Mesenchymal stem cell (in vitro differentiated cells and primary cell): Measurements from ENCODE around the gene USP24.

ENCODE experiments used
- DNase-seq: peaks from one replicate; pipeline ENCODE4 v3.0.0-alpha.2; 2013
- H2AFZ ChIP-seq: one replicate; pipeline ENCODE4 v1.6.1; 2013; ENCODE audit warnings: low read depth, mild to moderate bottlenecking, control low read depth, inconsistent platforms, low read length, moderate library complexity
- H2AK5ac ChIP-seq: 2 replicates; pipeline ENCODE4 v1.6.1; 2013; ENCODE audit warnings: low read length, moderate library complexity, mild to moderate bottlenecking, inconsistent platforms; ENCODE audit not compliant: severe bottlenecking
- H2BK120ac ChIP-seq: one replicate; pipeline ENCODE4 v1.6.1; 2013; ENCODE audit warnings: low read depth, mild to moderate bottlenecking, inconsistent platforms, low read length, moderate library complexity
- H2BK12ac ChIP-seq, 2 experiments: one replicate each; pipeline ENCODE4 v1.6.1; 2013; ENCODE audit warnings: inconsistent platforms in 2 of 2, low read length in 2 of 2, mild to moderate bottlenecking in 2 of 2, moderate library complexity in 2 of 2, control low read depth in 1 of 2
- H2BK15ac ChIP-seq: one replicate; pipeline ENCODE4 v1.6.1; 2013; ENCODE audit warnings: mild to moderate bottlenecking, low read depth, inconsistent platforms; ENCODE audit not compliant: poor library complexity, severe bottlenecking
- H2BK5ac ChIP-seq: 2 replicates; pipeline ENCODE4 v1.6.1; 2013; ENCODE audit warnings: low read depth, mild to moderate bottlenecking, low read length, control low read depth, inconsistent platforms; ENCODE audit not compliant: poor library complexity, severe bottlenecking
- H3K14ac ChIP-seq, 2 experiments: one replicate each; pipeline ENCODE4 v1.6.1; 2013; ENCODE audit warnings: inconsistent platforms in 2 of 2, low read length in 2 of 2, control low read depth in 1 of 2, mild to moderate bottlenecking in 1 of 2, moderate library complexity in 1 of 2
- H3K18ac ChIP-seq, 2 experiments: one replicate each; pipeline ENCODE4 v1.6.1; 2013; ENCODE audit warnings: inconsistent platforms in 2 of 2, low read length in 2 of 2, control low read depth in 1 of 2, low read depth in 1 of 2, mild to moderate bottlenecking in 1 of 2
- H3K23ac ChIP-seq, 2 experiments: one replicate each; pipeline ENCODE4 v1.6.1; 2013; ENCODE audit warnings: inconsistent platforms in 2 of 2, low read length in 2 of 2, mild to moderate bottlenecking in 2 of 2, moderate library complexity in 2 of 2, control low read depth in 1 of 2
- H3K27ac ChIP-seq: 2 replicates; pipeline ENCODE4 v1.5.1; 2013; ENCODE audit warnings: mild to moderate bottlenecking, moderate library complexity, low read length, control low read depth, inconsistent platforms; ENCODE audit not compliant: poor library complexity, severe bottlenecking
- H3K27me3 ChIP-seq, 2 experiments: 2 replicates each; pipeline versions ENCODE4 v1.6.1 to v1.7.0; 2013; ENCODE audit warnings: low read length in 2 of 2, mild to moderate bottlenecking in 2 of 2, moderate library complexity in 2 of 2, control low read depth in 1 of 2, inconsistent platforms in 1 of 2; ENCODE audit not compliant: control insufficient read depth in 1 of 2, insufficient read depth in 1 of 2
- H3K36me3 ChIP-seq, 2 experiments: 2 replicates each; pipeline versions ENCODE4 v1.6.1 to v1.7.0; 2013; ENCODE audit warnings: low read length in 2 of 2, control low read depth in 1 of 2, inconsistent platforms in 1 of 2, low read depth in 1 of 2, mild to moderate bottlenecking in 1 of 2; ENCODE audit not compliant: insufficient read depth in 2 of 2, control insufficient read depth in 1 of 2
- H3K4ac ChIP-seq, 2 experiments: one replicate each; pipeline ENCODE4 v1.6.1; 2013; ENCODE audit warnings: inconsistent platforms in 2 of 2, low read length in 2 of 2, mild to moderate bottlenecking in 2 of 2, moderate library complexity in 2 of 2, control low read depth in 1 of 2, low read depth in 1 of 2
- H3K4me1 ChIP-seq: 2 replicates; pipeline ENCODE4 v1.6.1; 2013; ENCODE audit warnings: low read depth, low read length, control low read depth; ENCODE audit not compliant: control insufficient read depth, insufficient read depth
- H3K4me2 ChIP-seq: 2 replicates; pipeline ENCODE4 v1.6.1; 2013; ENCODE audit warnings: low read length, mild to moderate bottlenecking, inconsistent platforms; ENCODE audit not compliant: poor library complexity, severe bottlenecking
- H3K4me3 ChIP-seq, 2 experiments: 2 replicates each; pipeline versions ENCODE4 v1.5.1 to v1.7.0; 2013; ENCODE audit warnings: low read length in 2 of 2, mild to moderate bottlenecking in 2 of 2, control low read depth in 1 of 2, low read depth in 1 of 2; ENCODE audit not compliant: insufficient read depth in 1 of 2
- H3K79me1 ChIP-seq: replicated peaks from 2 replicates; pipeline ENCODE4 v1.6.1; 2013; ENCODE audit warnings: mild to moderate bottlenecking, control low read depth, low read length, inconsistent platforms; ENCODE audit not compliant: poor library complexity, severe bottlenecking
- H3K9ac ChIP-seq: 2 replicates; pipeline ENCODE4 v1.7.0; 2013; ENCODE audit warnings: mild to moderate bottlenecking, low read length, moderate library complexity
- H3K9me3 ChIP-seq: 2 replicates; pipeline ENCODE4 v1.7.0; 2013; ENCODE audit warnings: mild to moderate bottlenecking, low read length; ENCODE audit not compliant: control insufficient read depth
- H4K8ac ChIP-seq: one replicate; pipeline ENCODE4 v1.6.1; 2013; ENCODE audit warnings: inconsistent platforms, mild to moderate bottlenecking, low read length, moderate library complexity
- H4K91ac ChIP-seq: one replicate; pipeline ENCODE4 v1.6.1; 2013; ENCODE audit warnings: mild to moderate bottlenecking, low read length, inconsistent platforms
- WGBS: methylation state at CpG from one replicate; pipeline ENCODE4 v1.1.7; 2013; ENCODE audit warnings: mixed read lengths; 5-methylcytosine and 5-hydroxymethylcytosine counted together

The USP24 gene

DNA sequence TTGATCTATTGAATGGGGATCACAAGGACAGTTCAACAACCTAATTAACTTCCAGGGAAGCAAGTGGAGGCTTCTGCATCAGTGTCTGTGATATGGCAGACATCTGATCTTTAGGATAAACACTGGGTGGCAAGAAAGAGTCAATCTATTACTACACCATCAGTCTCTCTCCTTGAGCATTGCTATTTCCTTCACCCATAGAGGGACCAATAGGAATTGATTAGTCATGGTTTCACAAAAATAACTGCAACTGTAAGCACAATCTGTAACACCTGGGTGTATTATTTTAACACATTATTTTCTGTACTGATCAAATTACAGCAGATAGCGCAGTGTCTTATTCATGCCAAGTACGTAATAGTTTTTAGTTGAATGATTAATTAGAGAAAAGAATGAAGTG is 50.3 kb downstream of the USP24 start:
- no peak for DNase-seq
- Histone ChIP-seq H4K91ac (no peak overlapping the region), H3K4me3 (no peak overlapping the region), H3K4me2 (no peak overlapping the region), H3K9me3 (no peaks in the 10 kb centered on the region), H4K8ac (no peak overlapping the region), H3K36me3 (peaks cover 3 to 82% of the 10 kb centered on the region in 2 experiments), H3K27me3 (no peaks in the 10 kb centered on the region), H2BK5ac (no peak overlapping the region), H3K14ac (no peak overlapping the region), H3K27ac (no peak overlapping the region), H3K79me1 (peaks cover 7% of the 10 kb centered on the region), H2BK15ac (no peak overlapping the region), H3K23ac (no peak overlapping the region), H2AK5ac (no peak overlapping the region), H2BK12ac (no peak overlapping the region), H3K18ac (no peak overlapping the region), H3K9ac (no peak overlapping the region), H3K4me1 (no peaks in the 10 kb centered on the region), H2BK120ac (no peak overlapping the region), H3K4ac (no peak overlapping the region), H2AFZ (no peak overlapping the region)
- 100% methylated on average over 2 of the region's 2 CpGs for WGBS

- H4K8ac ChIP-seq, result no peak overlapping the region
- H2BK12ac ChIP-seq, result no peak overlapping the region
- no peaks in the 10 kb centered on the region for H3K9me3 ChIP-seq
- peaks cover 6 to 83% of the 10 kb centered on the region in 2 experiments for H3K36me3 ChIP-seq
- WGBS, result no CpG with 5 or more reads among the region's 2 CpGs
- no peak overlapping the region for H3K14ac ChIP-seq
- H2AFZ ChIP-seq, result no peak overlapping the region
- H3K4me3 ChIP-seq, result no peak overlapping the region
- no peak overlapping the region for H2BK15ac ChIP-seq
- H3K4me2 ChIP-seq, result no peak overlapping the region
- DNase-seq, result no peak
- H3K4me1 ChIP-seq, result no peaks in the 10 kb centered on the region
- H2BK120ac ChIP-seq, result no peak overlapping the region
- no peaks in the 10 kb centered on the region for H3K27me3 ChIP-seq
- no peak overlapping the region for H3K18ac ChIP-seq
- no peak overlapping the region for H2BK5ac ChIP-seq
- no peak overlapping the region for H3K27ac ChIP-seq
- H3K23ac ChIP-seq, result no peak overlapping the region
- H4K91ac ChIP-seq, result no peak overlapping the region
- H3K4ac ChIP-seq, result no peak overlapping the region
- H2AK5ac ChIP-seq, result no peak overlapping the region
- no peak overlapping the region for H3K9ac ChIP-seq
- peaks cover 5% of the 10 kb centered on the region for H3K79me1 ChIP-seq
These were observed 55.6 kb downstream of the USP24 start for GRCh38 chr1:55159571-55159970.

GRCh38 chr1:55156608-55157007 is 58.6 kb downstream of the USP24 start:
- peaks cover 7% of the 10 kb centered on the region for H3K79me1 ChIP-seq
- no peak overlapping the region for H3K4me2 ChIP-seq
- H3K18ac ChIP-seq, result no peak overlapping the region
- H3K4me3 ChIP-seq, result no peak overlapping the region
- no peak overlapping the region for H2BK120ac ChIP-seq
- H4K91ac ChIP-seq, result no peak overlapping the region
- WGBS, result 97% methylated on average over 2 of the region's 3 CpGs
- no peaks in the 10 kb centered on the region for H3K4me1 ChIP-seq
- H2BK15ac ChIP-seq, result no peak overlapping the region
- no peak overlapping the region for H3K9ac ChIP-seq
- no peak overlapping the region for H2AFZ ChIP-seq
- no peak overlapping the region for H2BK12ac ChIP-seq
- no peak overlapping the region for H4K8ac ChIP-seq
- no peak overlapping the region for H3K23ac ChIP-seq
- peaks cover 9 to 96% of the 10 kb centered on the region in 2 experiments for H3K36me3 ChIP-seq
- no peak overlapping the region for H2AK5ac ChIP-seq
- no peak overlapping the region for H3K14ac ChIP-seq
- H3K27ac ChIP-seq, result no peak overlapping the region
- no peaks in the 10 kb centered on the region for H3K9me3 ChIP-seq
- H2BK5ac ChIP-seq, result no peak overlapping the region
- no peak for DNase-seq
- no peak overlapping the region for H3K4ac ChIP-seq
- H3K27me3 ChIP-seq, result no peaks in the 10 kb centered on the region

DNA sequence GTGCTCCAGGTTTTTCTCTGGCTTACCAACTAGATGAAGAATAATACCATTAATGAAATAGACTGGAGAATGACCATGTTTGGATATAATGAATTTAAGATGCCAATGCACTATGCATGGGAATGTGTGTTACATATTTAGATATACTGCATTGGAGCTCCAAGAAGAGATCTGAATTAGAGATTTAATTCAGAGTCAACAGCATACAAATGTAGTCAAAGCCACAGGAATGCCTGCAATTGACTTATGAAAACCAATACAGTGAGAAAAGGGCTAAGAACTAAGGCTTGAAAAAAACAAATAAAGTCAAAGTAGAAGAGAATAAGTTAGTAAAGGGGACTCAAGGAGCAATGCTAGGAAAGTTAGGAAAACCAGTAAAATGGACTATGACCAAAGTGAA is 59.1 kb downstream of the USP24 start:
- H3K36me3 ChIP-seq, result peaks cover 9 to 98% of the 10 kb centered on the region in 2 experiments
- H2BK120ac ChIP-seq, result no peak overlapping the region
- H3K4me2 ChIP-seq, result no peak overlapping the region
- no peaks in the 10 kb centered on the region for H3K27me3 ChIP-seq
- no peak overlapping the region for H3K9ac ChIP-seq
- H3K4ac ChIP-seq, result no peak overlapping the region
- no peaks in the 10 kb centered on the region for H3K9me3 ChIP-seq
- H2AK5ac ChIP-seq, result no peak overlapping the region
- no peaks in the 10 kb centered on the region for H3K4me1 ChIP-seq
- H2BK5ac ChIP-seq, result no peak overlapping the region
- no peak overlapping the region for H3K23ac ChIP-seq
- no peak overlapping the region for H2AFZ ChIP-seq
- H3K4me3 ChIP-seq, result no peak overlapping the region
- DNase-seq, result no peak
- no peak overlapping the region for H3K18ac ChIP-seq
- H3K79me1 ChIP-seq, result peaks cover 7% of the 10 kb centered on the region
- H4K91ac ChIP-seq, result no peak overlapping the region
- no peak overlapping the region for H3K14ac ChIP-seq
- H4K8ac ChIP-seq, result no peak overlapping the region
- H2BK15ac ChIP-seq, result no peak overlapping the region
- H3K27ac ChIP-seq, result no peak overlapping the region
- H2BK12ac ChIP-seq, result no peak overlapping the region
